H1 (cell line): ENCODE data around the gene SYVN1. TPM values are rescaled to one million over a fixed set of nuclear protein-coding genes. Genes with fewer than 3 reads are reported as not detected.

Experiments used
- CTCF ChIA-PET: fragments of 300-600 bp; sonication (Branson Sonifier 250); formaldehyde crosslinking; loops from one replicate; lab custom pipeline; 2021; ENCODE audit not compliant: partially characterized antibody; lab: Charles Lee
- POLR2A ChIA-PET: fragments of 300-600 bp; sonication (Branson Sonifier 250); formaldehyde crosslinking; loops from one replicate; lab custom pipeline; 2021; ENCODE audit warnings: inconsistent platforms; ENCODE audit not compliant: partially characterized antibody; lab: Charles Lee
- DNase-seq, 2 experiments: peaks; one replicate each; pipeline versions ENCODE4 v3.0.0 to v3.0.0-alpha.2; 2010 to 2022; ENCODE audit warnings: low spot score in 2 of 2, low read depth in 1 of 2, mixed read lengths in 1 of 2
- FAIRE-seq: peaks from 2 replicates; lab custom pipeline; 2011; peaks lifted over from hg19 to GRCh38; lab: Jason Lieb, UNC
- H2AFZ ChIP-seq: 2 replicates; pipeline ENCODE4 v1.8.1; 2012; ENCODE audit warnings: low read length, inconsistent platforms
- H2AK5ac ChIP-seq: 2 replicates; pipeline ENCODE4 v1.6.1; 2013; ENCODE audit warnings: low read depth, low read length
- H2BK120ac ChIP-seq: replicated peaks from 2 replicates; pipeline ENCODE3; 2013; ENCODE audit warnings: low read depth, low read length, inconsistent platforms
- H2BK12ac ChIP-seq: 2 replicates; pipeline ENCODE4 v1.6.1; 2013; ENCODE audit warnings: low read depth, low read length
- H2BK15ac ChIP-seq: 2 replicates; pipeline ENCODE4 v1.6.1; 2013; ENCODE audit warnings: low read length
- H2BK20ac ChIP-seq: 2 replicates; pipeline ENCODE4 v1.6.1; 2013; ENCODE audit warnings: low read length
- H2BK5ac ChIP-seq: 2 replicates; pipeline ENCODE4 v1.6.1; 2013; ENCODE audit warnings: low read depth, low read length
- H3K14ac ChIP-seq: 2 replicates; pipeline ENCODE4 v1.6.1; 2013; ENCODE audit warnings: inconsistent platforms; ENCODE audit not compliant: insufficient read length
- H3K18ac ChIP-seq: 2 replicates; pipeline ENCODE4 v1.6.1; 2013; ENCODE audit warnings: low read length; ENCODE audit errors: extremely low read depth
- H3K23ac ChIP-seq: 2 replicates; pipeline ENCODE4 v1.6.1; 2013; ENCODE audit warnings: inconsistent platforms; ENCODE audit not compliant: insufficient read length
- H3K23me2 ChIP-seq: 2 replicates; pipeline ENCODE4 v1.6.1; 2013; ENCODE audit warnings: low read depth, low read length
- H3K27ac ChIP-seq: 2 replicates; pipeline ENCODE4 v1.6.1; 2011; ENCODE audit warnings: low read depth, low read length, inconsistent platforms
- H3K27me3 ChIP-seq, 4 experiments: replicated peaks in 1 of 4; 1 replicate in 1 of 4; 2 replicates in 3 of 4; pipeline versions ENCODE4 v1.6.1 to v1.8.1; 2011 to 2013; ENCODE audit warnings: low read length in 3 of 4, mild to moderate bottlenecking in 3 of 4, inconsistent platforms in 2 of 4, mixed read lengths in 2 of 4, moderate library complexity in 1 of 4; ENCODE audit not compliant: control insufficient read depth in 3 of 4, insufficient read depth in 3 of 4; ENCODE audit errors: extremely low read depth in 1 of 4
- H3K36me3 ChIP-seq, 4 experiments: 2 replicates each; pipeline versions ENCODE4 v1.6.1 to v1.8.1; 2011 to 2013; ENCODE audit warnings: mild to moderate bottlenecking in 4 of 4, low read length in 3 of 4, moderate library complexity in 2 of 4, control low read depth in 1 of 4, inconsistent platforms in 1 of 4; ENCODE audit not compliant: insufficient read depth in 4 of 4, control insufficient read depth in 2 of 4
- H3K4ac ChIP-seq: replicated peaks from 2 replicates; pipeline ENCODE3; 2013; ENCODE audit warnings: low read length, low read depth, mixed read lengths, inconsistent platforms; ENCODE audit not compliant: insufficient read length
- H3K4me1 ChIP-seq, 4 experiments: replicated peaks in 1 of 4; 1 replicate in 1 of 4; 2 replicates in 3 of 4; pipeline versions ENCODE4 v1.6.1 to v1.8.1; 2011 to 2013; ENCODE audit warnings: low read length in 3 of 4, inconsistent platforms in 2 of 4, mixed read lengths in 1 of 4; ENCODE audit not compliant: insufficient read depth in 4 of 4, control insufficient read depth in 3 of 4
- H3K4me2 ChIP-seq, 2 experiments: 2 replicates each; pipeline versions ENCODE4 v1.6.1 to v1.8.1; 2011 to 2013; ENCODE audit warnings: low read depth in 2 of 2, low read length in 2 of 2, control low read depth in 1 of 2, inconsistent platforms in 1 of 2, mild to moderate bottlenecking in 1 of 2; ENCODE audit not compliant: insufficient read depth in 1 of 2
- H3K4me3 ChIP-seq, 4 experiments: fragments of 200-600, 300-600 bp in 1 of 4; sonication (generic), shearing (Covaris generic), sonication (Bioruptor Twin) in 1 of 4; 2 replicates each; pipeline versions ENCODE4 v1.5.1 to v1.8.1; 2011 to 2016; ENCODE audit warnings: low read length in 4 of 4, low read depth in 3 of 4, control low read depth in 2 of 4, inconsistent platforms in 2 of 4, mild to moderate bottlenecking in 2 of 4, mixed read lengths in 1 of 4, moderate library complexity in 1 of 4; ENCODE audit not compliant: insufficient read depth in 2 of 4; ENCODE audit errors: extremely low read depth in 1 of 4
- H3K56ac ChIP-seq: replicated peaks from 2 replicates; pipeline ENCODE3; 2013; ENCODE audit warnings: low read depth, mild to moderate bottlenecking, mixed read lengths, low read length, inconsistent platforms; ENCODE audit not compliant: insufficient read length
- H3K79me1 ChIP-seq: 2 replicates; pipeline ENCODE4 v1.6.1; 2013; ENCODE audit warnings: low read depth, low read length, control low read depth
- H3K79me2 ChIP-seq, 2 experiments: 2 replicates each; pipeline versions ENCODE4 v1.6.1 to v1.8.1; 2012 to 2013; ENCODE audit warnings: low read length in 2 of 2, mild to moderate bottlenecking in 2 of 2, inconsistent platforms in 1 of 2; ENCODE audit not compliant: insufficient read depth in 2 of 2, control insufficient read depth in 1 of 2
- H3K9ac ChIP-seq, 4 experiments: replicated peaks in 1 of 4; 1 replicate in 1 of 4; 2 replicates in 3 of 4; pipeline versions ENCODE4 v1.6.1 to v1.8.1; 2011 to 2013; ENCODE audit warnings: low read depth in 3 of 4, low read length in 3 of 4, control low read depth in 2 of 4, mild to moderate bottlenecking in 2 of 4, moderate library complexity in 2 of 4, inconsistent platforms in 1 of 4; ENCODE audit errors: extremely low read depth in 1 of 4
- H3K9me3 ChIP-seq, 2 experiments: 2 replicates each; pipeline versions ENCODE4 v1.6.1 to v1.8.1; 2012 to 2013; ENCODE audit warnings: mild to moderate bottlenecking in 2 of 2, moderate library complexity in 2 of 2, control low read depth in 1 of 2, inconsistent platforms in 1 of 2, low read depth in 1 of 2, low read length in 1 of 2, mixed read lengths in 1 of 2; ENCODE audit not compliant: insufficient read depth in 2 of 2
- H4K20me1 ChIP-seq, 2 experiments: replicated peaks in 1 of 2; 2 replicates each; pipeline versions ENCODE3 to v1.8.1; 2011 to 2013; ENCODE audit warnings: inconsistent platforms in 2 of 2, low read length in 2 of 2, mild to moderate bottlenecking in 1 of 2; ENCODE audit not compliant: insufficient read depth in 2 of 2, control insufficient read depth in 1 of 2
- H4K5ac ChIP-seq: 2 replicates; pipeline ENCODE4 v1.6.1; 2013; ENCODE audit warnings: low read length, low read depth, mixed read lengths, inconsistent platforms; ENCODE audit not compliant: insufficient read length
- H4K8ac ChIP-seq: 2 replicates; pipeline ENCODE4 v1.8.0; 2013; ENCODE audit warnings: mild to moderate bottlenecking, moderate library complexity, low read length, inconsistent platforms; ENCODE audit not compliant: insufficient read depth; ENCODE audit errors: extremely low read depth
- H4K91ac ChIP-seq: replicated peaks from 2 replicates; pipeline ENCODE3; 2013; ENCODE audit warnings: low read length, mixed read lengths, inconsistent platforms; ENCODE audit not compliant: insufficient read length
- JUN ChIP-seq: IDR thresholded peaks from 2 replicates; pipeline ENCODE4 v1.6.1; 2011; ENCODE audit warnings: low read depth, mild to moderate bottlenecking, improper control_type of control experiment, low read length
- POLR2AphosphoS5 ChIP-seq: IDR thresholded peaks from 2 replicates; pipeline ENCODE4 v1.6.1; 2011; ENCODE audit warnings: low read depth, low read length
- WGBS, 2 experiments: shearing (Covaris generic) in 1 of 2; methylation state at CpG; one replicate each; pipeline versions ENCODE4 v1.1.6 to v1.1.7; 2013 to 2015; ENCODE audit warnings: low lambda C conversion rate in 2 of 2, mixed read lengths in 2 of 2, inconsistent platforms in 1 of 2, low coverage in 1 of 2, missing lambda C conversion rate in 1 of 2; ENCODE audit not compliant: insufficient replicate concordance in 2 of 2, insufficient coverage in 1 of 2, insufficient read length in 1 of 2; ENCODE audit errors: extremely low coverage in 1 of 2, missing lambda C conversion rate in 1 of 2; 5-methylcytosine and 5-hydroxymethylcytosine counted together
- polyA plus RNA-seq, 7 experiments: library from polyadenylated mRNA; depleted of rRNA in 3 of 7; stranded (reverse) in 5 of 7; unstranded in 2 of 7; fragments of >200 nt in 5 of 7; fragments of 200-250 nt in 2 of 7; gene quantifications; 1 replicate in 5 of 7; 2 replicates in 1 of 7; 4 replicates in 1 of 7; pipeline versions ENCODE4 v1.2.1 to v1.2.3, GENCODE V29; 2011 to 2013; ENCODE audit warnings: missing spikeins in 2 of 7, mixed read lengths in 2 of 7
- total RNA-seq: library from RNA; stranded (reverse); fragmentation: NEBNext Ultra II Directional; extraction: Animal tissue kit (Norgen Biotek cat#: 25700); gene quantifications from 2 replicates; pipeline ENCODE4 v1.2.1, GENCODE V29; 2021

SYVN1 gene
- total and polyA plus RNA-seq, 2 of the 8 experiments (the other 6 are each of a cell fraction or from before 2014, with no cell fraction given) = 27.8 to 29.4 TPM

DNA sequence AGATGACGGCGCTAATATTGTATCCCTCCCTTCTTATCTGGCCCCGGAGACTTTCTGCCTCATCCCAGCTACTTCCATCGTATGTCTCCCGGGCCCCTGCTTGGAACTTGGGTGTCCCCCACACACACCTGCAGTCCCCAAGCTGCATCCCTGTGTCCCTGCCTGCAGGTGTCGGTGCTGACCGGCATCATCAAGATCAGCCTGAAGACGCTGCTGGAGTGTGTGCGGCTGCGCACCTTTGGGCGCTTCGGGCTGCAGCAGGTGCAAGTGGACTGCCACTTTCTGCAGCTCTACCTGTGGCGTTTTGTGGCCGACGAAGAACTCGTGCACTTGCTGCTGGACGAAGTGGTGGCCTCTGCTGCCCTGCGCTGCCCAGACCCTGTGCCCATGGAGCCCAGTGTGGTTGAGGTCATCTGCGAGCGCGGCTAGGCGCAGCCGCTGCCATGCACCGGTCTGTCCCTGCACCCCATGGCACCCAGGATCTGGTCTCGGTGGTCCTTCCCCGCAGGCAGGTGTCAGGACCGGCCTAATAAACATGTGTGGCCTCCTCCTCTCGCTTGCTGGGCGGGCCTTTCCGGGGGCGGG is 23.1 kb downstream of the SYVN1 start:
- Histone ChIP-seq H3K4me3 (peak overlapping the region in 3 of 4 experiments; percentile 5 to 90 (median 86); a peak in 2 of 8 replicates), H3K23ac (no peak overlapping the region), H4K91ac (peak overlapping the region; percentile 72), H3K4ac (no peak overlapping the region), H2BK120ac (no peak overlapping the region), H2AK5ac (peak overlapping the region; percentile 45; the same call in 1 of the 2 replicates), H3K18ac (no peak overlapping the region; the same call in 1 of the 2 replicates), H2BK12ac (peak overlapping the region; percentile 68; the same call in 1 of the 2 replicates), H2BK15ac (no peak overlapping the region; the same call in 1 of the 2 replicates), H4K8ac (peak overlapping the region; percentile 22), H3K23me2 (peaks cover 12% of the 10 kb centered on the region; the same call in 1 of the 2 replicates), H3K79me2 (peaks cover 0 to 5% of the 10 kb centered on the region in 2 experiments; a peak in 1 of 4 replicates), H2AFZ (no peak overlapping the region), H4K20me1 (peaks cover 0 to 23% of the 10 kb centered on the region in 2 experiments), H2BK5ac (peak overlapping the region; percentile 88; the same call in 1 of the 2 replicates), H3K27me3 (no peaks in the 10 kb centered on the region), H3K14ac (no peak overlapping the region), H3K4me1 (peaks cover 2 to 19% (median 13%) of the 10 kb centered on the region in 4 experiments), H2BK20ac (0 out of 2 replicates have a peak overlapping the region, but pooled peaks have one; percentile 93), H3K36me3 (peaks cover 0 to 13% (median 3%) of the 10 kb centered on the region in 4 experiments; a peak in 2 of 8 replicates), H3K4me2 (peak overlapping the region; percentile 71 to 95), H3K9ac (no peak overlapping the region; a peak in 1 of 7 replicates), H3K56ac (no peak overlapping the region), H4K5ac (no peak overlapping the region), H3K27ac (no peak overlapping the region), H3K9me3 (no peaks in the 10 kb centered on the region), H3K79me1 (peaks cover 8% of the 10 kb centered on the region)
- FAIRE-seq = no peak
- CTCF ChIA-PET = interaction anchor here (0.5 to 7.9 kb wide), 43 partner anchors 9 to 451 kb away, joined by 3 to 85 read pairs (median 4); partner anchors contain the start of genes ARL2, FAU, GPHA2 and MAJIN
- 64% methylated on average over 31 of the region's 31 CpGs; no CpG with 5 or more reads in 1 of the 2 experiments for WGBS, 2 experiments
- POLR2A ChIA-PET = interaction anchor here (0.8 to 17.4 kb wide), 28 partner anchors 8 to 387 kb away, joined by 3 to 305 read pairs (median 4); partner anchors contain the start of genes ARL2, CAPN1, CDCA5 and FAU
- TF ChIP-seq JUN = no peak
- 0 out of 2 replicates have a peak, but pooled peaks have one; percentile 19 for TF ChIP-seq POLR2AphosphoS5
- DNase-seq = no peak
